T-helper 1 cell (primary cell): ENCODE measurements around the gene CCDC198.

Experiments
- DNase-seq, 5 donors: peaks; one replicate each; pipeline ENCODE4 v3.0.0-alpha.2; 2012 to 2020

Gene CCDC198

GRCh38 chr14:57462551-57462950 is 31.1 kb downstream of the CCDC198 start:
- DNase-seq: no peak

- DNase-seq: no peak
Observed at GRCh38 chr14:57461777-57462320, 31.8 kb downstream of the CCDC198 start.

DNA sequence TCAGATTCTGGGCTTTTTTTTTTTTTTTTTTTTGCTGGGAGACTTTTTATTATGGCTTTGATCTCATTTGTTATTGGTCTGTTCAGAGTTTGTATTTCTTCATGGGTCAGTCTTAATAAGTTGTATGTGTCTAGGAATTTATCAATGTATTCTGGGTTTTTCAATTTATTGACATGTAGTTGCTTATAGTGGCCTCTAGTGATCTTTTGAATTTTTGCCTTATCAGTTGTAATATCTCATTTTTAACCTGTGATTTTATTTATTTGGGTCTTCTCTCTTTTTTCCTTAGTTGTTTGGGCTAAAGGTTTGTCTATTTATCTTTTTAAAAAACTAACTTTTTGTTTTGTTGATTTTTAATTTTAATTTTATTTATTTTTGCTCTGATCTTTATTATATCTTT is 57.7 kb downstream of the CCDC198 start:
- DNase-seq: no peak

DNA sequence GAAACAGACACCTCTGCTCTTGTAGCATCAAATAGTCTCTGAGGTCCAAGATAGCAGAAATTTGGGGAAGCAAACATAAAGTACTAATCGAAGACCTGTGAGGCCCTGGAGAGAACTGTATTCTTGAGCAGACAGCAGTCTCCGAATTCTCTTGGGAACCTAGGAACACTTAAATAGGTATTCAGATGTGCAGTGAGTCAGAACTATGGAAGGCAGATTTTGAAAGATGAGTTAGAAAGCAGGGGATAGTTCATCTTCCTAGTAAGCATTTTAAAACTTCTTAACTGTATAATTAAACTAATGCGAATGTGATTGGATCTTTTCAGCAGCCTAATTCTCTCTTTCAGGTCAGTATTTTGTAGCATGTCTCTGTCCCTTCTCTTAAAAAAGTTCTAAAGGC is 72.7 kb downstream of the CCDC198 start:
- no peak for DNase-seq

DNA sequence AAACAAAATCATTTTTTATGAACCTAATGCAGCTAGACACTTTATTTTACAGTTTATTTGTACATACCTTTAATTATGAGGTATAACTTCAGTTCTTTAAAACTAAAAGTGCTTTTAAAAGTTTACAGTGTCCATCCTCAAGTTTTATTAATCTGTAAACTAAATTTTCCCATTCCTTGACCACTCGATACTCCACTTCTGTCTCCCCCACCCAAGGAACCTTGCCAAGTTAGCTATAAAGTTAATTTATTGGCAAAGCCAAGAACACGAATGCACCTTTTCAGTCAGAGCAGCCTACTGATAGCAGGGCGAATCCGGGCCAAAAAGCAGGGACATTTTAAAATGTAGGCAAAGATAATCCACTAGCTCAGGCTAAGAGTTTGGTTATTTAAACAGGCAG is 73.6 kb downstream of the CCDC198 start:
- no peak for DNase-seq
